Measurements from ENCODE around the gene PABPN1L.

DNA sequence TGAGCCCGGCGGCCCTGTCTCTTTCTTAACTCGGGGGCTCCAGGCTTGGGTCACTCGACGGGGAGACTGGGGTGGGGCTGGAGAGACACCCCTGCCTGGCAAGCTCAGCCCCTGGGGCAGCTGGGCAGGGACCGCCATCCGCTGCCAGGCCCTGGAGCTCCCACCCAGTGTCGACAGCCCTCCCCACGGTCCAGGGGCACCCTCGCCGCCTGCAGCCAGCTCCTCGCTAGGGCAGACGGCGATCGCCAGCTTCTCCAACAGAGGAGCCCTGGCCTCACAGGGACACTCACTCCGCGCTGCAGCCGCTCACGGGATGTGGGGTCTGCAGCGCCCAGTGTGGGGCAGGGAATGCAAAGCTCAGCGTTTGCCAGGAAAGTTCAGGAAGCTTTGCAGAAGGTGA lies 38.7 kb downstream of the PABPN1L start:
- TF ChIP-seq, protein P1, sequence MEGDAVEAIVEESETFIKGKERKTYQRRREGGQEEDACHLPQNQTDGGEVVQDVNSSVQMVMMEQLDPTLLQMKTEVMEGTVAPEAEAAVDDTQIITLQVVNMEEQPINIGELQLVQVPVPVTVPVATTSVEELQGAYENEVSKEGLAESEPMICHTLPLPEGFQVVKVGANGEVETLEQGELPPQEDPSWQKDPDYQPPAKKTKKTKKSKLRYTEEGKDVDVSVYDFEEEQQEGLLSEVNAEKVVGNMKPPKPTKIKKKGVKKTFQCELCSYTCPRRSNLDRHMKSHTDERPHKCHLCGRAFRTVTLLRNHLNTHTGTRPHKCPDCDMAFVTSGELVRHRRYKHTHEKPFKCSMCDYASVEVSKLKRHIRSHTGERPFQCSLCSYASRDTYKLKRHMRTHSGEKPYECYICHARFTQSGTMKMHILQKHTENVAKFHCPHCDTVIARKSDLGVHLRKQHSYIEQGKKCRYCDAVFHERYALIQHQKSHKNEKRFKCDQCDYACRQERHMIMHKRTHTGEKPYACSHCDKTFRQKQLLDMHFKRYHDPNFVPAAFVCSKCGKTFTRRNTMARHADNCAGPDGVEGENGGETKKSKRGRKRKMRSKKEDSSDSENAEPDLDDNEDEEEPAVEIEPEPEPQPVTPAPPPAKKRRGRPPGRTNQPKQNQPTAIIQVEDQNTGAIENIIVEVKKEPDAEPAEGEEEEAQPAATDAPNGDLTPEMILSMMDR (IDR thresholded peaks at IDR 0.05) = no peak
- no peak for TF ChIP-seq EP300 (IDR thresholded peaks at IDR 0.05)

Measured in esophagus muscularis mucosa (tissue), 3 donors.